NCI-H2227 treated with DMSO at 0.1 percent for 48 hours (cell line): Measurements from ENCODE around the gene SPATA31D3.
"Not testable (repeated sequence)": the region's sequence is repeated elsewhere in the genome, so short reads cannot be mapped to it uniquely, and the experiment has no call there.

ENCODE experiments used
- DNase-seq: peaks from one replicate; lab custom pipeline; 2025; lab: John Stamatoyannopoulos, UW

SPATA31D3 gene

DNA sequence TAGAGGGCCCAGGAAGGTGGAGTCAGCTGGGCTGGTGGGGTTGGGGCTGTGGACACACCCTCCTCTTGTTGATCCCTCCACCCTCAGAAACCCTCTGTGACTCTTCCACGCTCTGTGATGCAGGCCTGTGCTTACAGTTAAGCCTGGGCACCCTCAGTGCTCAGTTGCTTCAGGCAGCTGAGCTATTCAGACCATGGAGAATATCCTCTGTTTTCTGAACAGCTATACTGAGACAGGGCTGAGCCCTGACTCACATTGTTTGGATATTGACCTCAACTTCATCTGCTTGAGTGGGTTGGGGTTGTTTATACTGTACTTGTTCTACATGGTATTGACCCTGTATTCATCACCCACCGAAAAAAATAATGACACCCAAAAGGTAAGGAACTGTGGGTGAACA is at the start of gene SPATA31D3:
TSS of gene SPATA31D3 (plus strand) at position 108 of the 400 bp plus-strand sequence. CDS start at position 194, 86 bp downstream.
- not testable (repeated sequence) for DNase-seq

GRCh38 chr9:81893929-81894328 is 49.4 kb upstream of the SPATA31D3 start:
- DNase-seq, result no peak

DNA sequence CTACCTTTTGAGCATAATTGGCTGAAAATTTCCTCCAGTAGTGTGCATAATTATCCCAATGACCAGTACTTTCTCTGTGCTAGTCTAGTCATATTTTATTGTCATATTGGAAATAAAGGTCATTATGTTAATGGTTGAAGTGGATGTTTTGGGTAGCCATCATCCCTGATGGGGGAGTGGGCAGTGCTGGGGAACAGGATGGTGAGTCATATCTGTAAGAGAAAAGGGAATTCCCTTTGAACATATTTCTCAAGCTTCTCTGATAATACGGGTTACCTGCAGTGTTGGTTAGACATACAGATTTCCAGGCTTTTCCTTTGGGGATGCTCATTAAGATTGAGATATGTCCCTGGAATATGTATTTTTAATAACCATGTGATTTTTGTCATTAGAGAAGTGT is 48.4 kb upstream of the SPATA31D3 start:
- DNase-seq, result no peak

DNA sequence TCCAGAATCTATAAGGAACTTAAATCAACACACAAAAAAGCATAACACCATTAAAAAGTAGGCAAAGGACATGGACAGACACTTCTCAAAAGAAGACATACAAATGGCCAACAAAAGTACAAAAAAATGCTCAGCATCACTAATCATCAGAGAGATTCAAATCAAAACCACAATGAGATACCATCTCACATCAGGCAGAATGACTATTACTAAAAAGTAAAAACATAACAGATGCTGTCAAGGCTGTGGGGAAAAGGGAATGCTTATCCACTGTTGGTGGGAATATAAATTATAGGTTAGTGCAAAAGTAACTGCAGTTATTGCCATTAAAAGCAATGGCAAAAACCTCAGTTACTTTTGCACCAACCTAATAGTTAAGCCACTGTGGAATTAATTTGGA is 47.2 kb upstream of the SPATA31D3 start:
- DNase-seq, result peak; percentile 80

GRCh38 chr9:81898851-81899250 is 44.4 kb upstream of the SPATA31D3 start:
- no peak for DNase-seq

GRCh38 chr9:81902196-81902595 is 41.1 kb upstream of the SPATA31D3 start:
- no peak for DNase-seq

GRCh38 chr9:81902626-81903025 is 40.7 kb upstream of the SPATA31D3 start:
- DNase-seq, result no peak

GRCh38 chr9:81906671-81907070 is 36.6 kb upstream of the SPATA31D3 start:
- DNase-seq, result no peak

DNA sequence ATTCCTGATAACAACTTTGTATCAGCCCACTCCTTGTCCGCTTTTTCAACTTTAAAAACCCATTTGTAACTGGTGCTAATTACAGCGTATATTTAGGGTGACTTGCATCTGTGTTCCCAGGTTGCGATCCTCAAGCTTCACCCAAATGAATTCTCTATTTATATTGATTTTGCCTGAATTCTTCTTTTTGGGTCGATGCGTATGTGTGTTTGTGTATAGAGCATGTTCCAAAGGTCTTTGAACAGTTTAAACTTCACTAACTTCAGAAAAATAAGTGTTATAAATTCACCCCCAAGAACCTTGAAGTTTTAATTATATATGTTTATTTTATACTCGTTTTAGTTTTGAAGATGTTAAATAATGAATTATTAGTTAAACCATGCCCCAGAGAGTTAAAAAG is 31.2 kb upstream of the SPATA31D3 start:
- DNase-seq, result no peak

GRCh38 chr9:81915801-81916505 is 27.3 kb upstream of the SPATA31D3 start:
- no peak for DNase-seq

DNA sequence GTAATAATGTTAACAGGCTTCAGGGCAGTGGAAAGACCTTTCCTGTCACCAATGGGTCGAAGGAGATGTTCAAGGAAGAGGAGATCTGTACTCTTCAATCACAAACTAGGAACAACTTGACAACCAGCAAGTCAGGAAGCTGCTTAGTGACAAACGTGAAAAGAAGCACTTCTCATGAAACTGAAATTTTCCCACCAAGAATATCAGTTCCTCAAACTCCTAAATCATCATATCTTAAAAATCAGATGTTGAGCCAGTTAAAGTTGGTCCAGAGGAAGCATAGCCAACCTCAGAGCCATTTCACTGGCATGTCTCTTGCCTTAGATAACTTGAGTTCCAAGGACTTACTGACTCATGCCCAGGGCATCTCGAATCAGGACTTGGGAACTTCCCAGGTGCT is 24.8 kb upstream of the SPATA31D3 start:
- DNase-seq, result not testable (repeated sequence)

GRCh38 chr9:81928305-81928704 is 15.0 kb upstream of the SPATA31D3 start, which contains the start of gene SPATA31D4:
Gene SPATA31D4, plus strand, starts transcription at chr9:81928428. Its CDS starts 86 bp downstream, at chr9:81928514.
- not testable (repeated sequence) for DNase-seq

DNA sequence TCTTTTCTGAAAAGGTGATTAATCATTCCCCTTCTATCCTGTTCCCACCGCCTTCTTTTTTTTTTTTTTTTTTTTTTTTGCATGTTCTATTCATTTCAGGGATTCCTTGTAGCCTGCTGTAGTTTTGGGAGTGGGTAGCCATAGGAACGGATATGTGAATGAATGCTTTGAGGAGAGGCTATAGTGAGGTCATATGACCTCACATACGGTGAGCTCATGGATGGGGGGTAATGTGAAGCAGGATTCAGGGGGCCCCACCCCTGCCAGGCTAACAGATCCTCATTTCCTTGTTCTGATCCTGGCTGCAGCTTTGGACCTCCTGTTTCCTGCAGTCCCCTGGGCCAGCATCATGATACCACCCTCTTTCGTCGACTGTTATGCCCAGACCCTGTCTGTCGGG is 13.2 kb upstream of the SPATA31D3 start:
- DNase-seq, result not testable (repeated sequence)

GRCh38 chr9:81933547-81933946 is 9.8 kb upstream of the SPATA31D3 start:
- DNase-seq, result not testable (repeated sequence)

DNA sequence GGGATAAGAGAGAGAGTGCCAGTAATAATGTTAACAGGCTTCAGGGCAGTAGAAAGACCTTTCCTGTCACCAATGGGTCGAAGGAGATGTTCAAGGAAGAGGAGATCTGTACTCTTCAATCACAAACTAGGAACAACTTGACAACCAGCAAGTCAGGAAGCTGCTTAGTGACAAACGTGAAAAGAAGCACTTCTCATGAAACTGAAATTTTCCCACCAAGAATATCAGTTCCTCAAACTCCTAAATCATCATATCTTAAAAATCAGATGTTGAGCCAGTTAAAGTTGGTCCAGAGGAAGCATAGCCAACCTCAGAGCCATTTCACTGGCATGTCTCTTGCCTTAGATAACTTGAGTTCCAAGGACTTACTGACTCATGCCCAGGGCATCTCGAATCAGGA is 5.3 kb downstream of the SPATA31D3 start:
- DNase-seq, result not testable (repeated sequence)

GRCh38 chr9:81953096-81953495 is 9.8 kb downstream of the SPATA31D3 start:
- DNase-seq, result no peak

GRCh38 chr9:81955625-81956024 is 12.3 kb downstream of the SPATA31D3 start:
- no peak for DNase-seq

- DNase-seq, result no peak
Observed at GRCh38 chr9:81964218-81965171, 21.2 kb downstream of the SPATA31D3 start.

GRCh38 chr9:81968026-81968425 is 24.7 kb downstream of the SPATA31D3 start:
- DNase-seq, result no peak

DNA sequence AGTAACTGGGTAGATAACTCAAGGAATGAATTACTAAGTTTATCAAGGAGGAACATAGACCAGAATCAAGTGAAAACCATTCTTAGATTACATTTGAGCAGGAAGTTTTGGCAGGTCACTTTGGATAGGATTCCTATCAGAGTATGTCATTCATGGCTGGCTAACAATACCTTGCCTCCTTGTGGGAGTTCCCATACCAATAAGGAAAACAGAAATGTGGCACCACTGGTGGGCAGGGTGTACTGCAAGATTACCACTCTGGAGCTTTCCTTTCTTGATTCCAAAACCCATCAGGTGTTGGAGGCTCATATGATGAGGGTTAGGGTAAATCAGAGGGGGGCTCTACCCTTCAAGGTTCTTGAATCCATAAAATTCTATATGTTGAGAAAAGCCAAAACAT is 26.7 kb downstream of the SPATA31D3 start:
- DNase-seq, result no peak

DNA sequence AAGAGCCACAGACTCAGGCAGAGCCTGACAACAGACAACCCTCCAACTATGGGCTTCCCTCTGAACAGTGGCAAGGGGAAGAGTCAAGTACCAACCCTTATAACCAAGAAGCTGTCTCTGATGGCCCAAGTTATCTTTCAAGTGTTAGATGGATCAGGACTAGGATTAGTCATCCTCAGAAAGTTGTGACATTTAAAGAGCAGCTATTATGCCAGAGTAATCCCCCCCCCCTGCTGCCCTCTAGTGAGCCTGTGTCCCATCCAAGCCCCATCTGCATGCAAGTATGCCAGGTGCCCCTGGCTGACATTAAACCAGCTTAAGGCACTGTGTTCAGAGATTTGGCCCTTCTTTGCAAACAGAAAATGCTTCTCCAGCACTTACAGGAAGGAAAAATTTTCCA is 28.4 kb downstream of the SPATA31D3 start:
- DNase-seq, result no peak

- DNase-seq, result no peak
Observed at GRCh38 chr9:81974764-81975163, 31.5 kb downstream of the SPATA31D3 start.

GRCh38 chr9:81976351-81976750 is 33.1 kb downstream of the SPATA31D3 start:
- DNase-seq, result no peak
